ENCODE measurements around the gene STARD8.
"Not testable (repeated sequence)": the region's sequence is repeated elsewhere in the genome, so short reads cannot be mapped to it uniquely, and the experiment has no call there.

STARD8 gene

DNA sequence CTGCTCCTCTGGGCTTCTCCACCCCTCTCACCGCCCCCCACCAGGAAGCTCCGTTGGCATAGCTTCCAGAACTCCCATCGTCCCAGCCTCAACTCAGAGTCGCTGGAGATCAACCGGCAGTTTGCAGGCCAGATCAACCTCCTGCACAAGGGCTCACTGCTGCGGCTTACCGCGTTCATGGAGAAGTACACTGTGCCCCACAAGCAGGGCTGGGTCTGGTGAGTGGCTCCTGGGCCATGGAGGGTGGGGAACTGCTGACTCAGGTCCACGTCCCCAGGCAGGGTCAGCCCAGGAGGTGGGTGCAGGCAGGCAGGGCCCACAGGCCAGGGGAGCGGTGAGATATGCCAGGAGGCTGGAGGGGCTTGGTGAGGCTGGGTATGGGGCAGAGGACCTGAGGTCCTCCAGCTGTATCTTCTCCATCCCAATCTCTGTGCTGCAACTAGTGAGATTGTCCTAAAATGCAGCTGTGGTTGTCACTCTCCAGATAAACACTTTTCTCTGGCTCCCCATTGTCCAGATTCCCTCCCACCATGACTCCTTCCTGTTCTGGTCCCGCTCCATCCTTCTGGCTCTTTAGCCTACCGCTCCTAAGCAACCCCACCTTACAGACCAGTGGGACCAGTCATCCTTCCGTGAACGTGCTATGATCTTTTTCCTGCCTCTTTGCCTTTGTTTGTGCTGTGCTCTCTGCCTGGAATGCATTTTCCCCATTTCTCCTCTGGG lies 71.9 kb downstream of the STARD8 start:
- no peak for DNase-seq

DNA sequence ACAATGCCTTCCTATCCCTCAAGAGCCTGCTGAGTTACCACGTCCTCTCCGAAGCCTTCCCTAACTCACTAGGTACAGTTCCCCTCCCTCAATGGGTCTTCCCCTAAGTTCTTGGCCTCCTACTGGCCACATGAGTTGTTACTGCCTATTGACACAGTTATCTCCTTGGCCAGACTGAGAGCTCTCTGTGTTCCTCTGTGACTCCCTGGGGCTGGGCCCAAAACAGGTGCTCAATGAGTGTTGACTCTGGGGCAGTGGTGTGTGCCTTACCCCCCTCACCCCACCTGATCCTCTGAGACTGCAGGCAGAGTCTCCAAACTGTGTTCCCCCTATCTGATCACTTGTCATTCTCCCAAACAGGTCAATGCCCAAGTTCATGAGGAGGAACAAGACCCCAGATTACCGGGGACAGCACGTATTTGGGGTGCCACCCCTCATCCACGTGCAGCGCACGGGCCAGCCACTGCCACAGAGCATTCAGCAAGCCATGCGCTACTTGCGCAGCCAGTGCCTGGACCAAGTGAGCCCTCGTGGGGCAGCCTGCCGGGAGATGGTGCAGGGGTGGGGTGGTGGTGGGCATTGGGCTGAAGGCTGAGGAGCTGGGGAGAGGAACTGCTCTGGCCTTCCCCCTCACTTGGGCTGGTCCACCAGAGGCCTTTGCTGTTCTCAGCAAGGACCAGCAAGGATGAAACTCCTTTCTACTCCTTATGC lies 72.6 kb downstream of the STARD8 start:
- no peak for DNase-seq

DNA sequence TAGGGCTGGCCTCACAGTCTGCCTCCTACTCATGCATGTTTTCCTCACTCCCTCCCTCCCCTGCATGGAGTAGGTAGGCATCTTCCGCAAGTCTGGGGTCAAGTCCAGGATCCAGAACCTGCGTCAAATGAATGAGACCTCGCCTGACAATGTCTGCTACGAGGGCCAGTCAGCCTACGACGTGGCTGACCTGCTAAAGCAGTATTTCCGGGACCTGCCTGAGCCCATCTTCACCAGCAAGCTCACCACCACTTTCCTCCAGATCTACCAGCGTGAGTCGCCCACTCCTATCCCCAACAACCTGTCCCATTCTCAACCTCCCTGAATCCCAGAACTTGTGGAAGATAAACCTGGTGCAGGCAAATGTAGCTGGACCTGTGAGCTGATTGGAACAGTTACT lies 73.4 kb downstream of the STARD8 start:
- no peak for DNase-seq

DNA sequence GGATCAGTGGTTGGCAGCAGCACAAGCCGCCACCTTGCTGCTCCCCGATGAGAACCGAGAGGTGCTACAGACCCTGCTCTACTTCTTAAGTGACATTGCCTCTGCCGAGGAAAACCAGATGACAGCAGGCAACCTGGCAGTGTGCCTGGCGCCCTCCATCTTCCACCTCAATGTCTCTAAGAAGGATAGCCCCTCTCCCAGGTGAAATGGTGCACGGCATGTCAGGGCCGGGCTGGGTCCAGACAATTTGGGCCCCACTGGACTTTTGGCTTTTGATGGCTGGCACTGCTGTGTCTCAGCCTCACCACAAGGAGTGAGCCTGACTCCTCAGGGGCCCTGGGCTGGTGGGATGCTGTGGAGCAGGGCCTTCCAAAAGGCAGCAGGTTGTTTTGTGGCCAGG lies 74.1 kb downstream of the STARD8 start:
- no peak for DNase-seq

DNA sequence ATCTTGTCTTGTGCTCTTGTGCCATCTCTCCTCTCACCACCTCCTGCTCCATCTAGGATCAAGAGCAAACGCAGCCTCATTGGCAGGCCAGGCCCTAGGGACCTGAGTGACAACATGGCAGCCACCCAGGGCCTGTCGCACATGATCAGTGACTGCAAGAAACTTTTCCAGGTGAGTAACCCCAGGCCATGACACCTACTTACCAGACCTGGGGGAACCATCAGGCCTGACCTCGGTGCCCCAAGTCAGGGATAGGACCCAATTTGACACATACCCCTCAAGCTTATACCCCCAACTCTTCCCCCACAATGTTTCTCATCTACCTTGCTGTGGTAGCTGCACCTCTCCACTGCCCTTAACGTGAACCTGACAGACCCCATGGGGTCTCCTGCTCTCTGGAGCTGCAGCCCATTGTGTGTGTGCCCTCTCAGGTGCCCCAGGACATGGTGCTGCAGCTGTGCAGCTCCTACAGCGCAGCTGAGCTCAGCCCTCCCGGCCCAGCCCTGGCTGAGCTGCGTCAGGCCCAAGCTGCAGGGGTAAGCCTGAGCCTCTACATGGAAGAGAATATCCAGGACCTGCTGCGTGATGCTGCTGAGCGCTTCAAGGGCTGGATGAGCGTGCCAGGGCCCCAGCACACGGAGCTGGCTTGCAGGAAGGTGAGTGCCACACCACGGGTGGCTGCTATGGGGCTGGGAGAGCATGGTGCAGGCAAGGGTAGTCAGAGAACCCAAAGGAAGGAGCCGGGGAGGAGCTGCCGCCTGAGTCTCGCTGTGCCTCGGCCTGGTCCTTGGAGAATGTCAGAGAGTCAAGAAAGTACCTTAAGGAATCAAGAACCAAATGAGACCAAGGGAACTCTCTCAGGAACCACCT lies 74.8 kb downstream of the STARD8 start:
- no peak for DNase-seq

DNA sequence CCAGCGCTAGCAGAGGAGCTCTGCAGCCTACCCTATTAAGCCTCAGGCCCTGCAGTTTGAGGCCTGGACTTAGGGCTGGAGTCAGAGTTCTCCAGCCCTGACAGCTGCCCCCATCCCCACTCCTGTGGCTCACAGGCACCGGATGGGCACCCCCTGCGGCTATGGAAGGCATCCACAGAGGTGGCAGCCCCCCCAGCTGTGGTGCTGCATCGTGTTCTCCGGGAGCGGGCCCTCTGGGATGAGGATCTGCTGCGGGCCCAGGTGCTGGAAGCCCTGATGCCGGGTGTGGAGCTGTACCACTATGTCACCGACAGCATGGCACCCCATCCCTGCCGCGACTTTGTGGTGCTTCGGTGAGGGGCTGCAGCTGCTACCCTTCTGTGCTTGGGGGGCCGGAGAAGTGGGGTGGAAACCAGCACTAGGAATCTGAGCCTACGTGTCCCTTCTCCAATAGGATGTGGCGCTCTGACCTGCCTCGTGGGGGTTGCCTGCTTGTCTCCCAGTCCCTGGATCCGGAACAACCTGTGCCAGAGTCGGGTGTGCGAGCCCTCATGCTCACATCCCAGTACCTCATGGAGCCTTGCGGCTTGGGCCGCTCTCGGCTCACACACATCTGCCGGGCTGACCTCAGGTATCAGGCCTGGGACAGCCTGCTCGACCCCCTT lies 76.2 kb downstream of the STARD8 start:
- no peak for DNase-seq

DNA sequence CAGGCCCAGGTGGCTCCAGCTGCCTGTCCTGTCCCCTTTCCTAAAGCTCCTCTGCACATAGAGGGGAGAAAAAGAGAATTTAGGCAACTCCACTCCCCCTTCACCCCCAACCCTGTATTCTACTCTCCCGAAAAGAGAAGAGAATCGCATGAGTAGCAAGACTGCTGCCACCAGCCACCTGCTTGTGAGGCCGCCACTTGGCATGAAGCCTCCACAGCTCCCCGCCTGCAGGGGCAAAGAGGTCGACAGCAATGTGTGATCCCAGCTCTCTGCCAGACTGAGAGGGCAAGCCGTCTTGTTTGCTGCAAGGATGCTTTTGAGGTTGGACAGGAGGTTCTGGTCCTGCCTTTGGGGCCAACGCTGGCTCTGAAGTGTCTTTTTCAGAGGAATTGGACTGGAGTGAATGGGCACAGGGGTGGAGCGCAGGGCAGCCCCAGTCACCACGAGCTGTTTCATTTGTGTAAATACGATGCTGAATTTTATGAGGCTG lies 77.1 kb downstream of the STARD8 start:
- DNase-seq, result no peak

DNA sequence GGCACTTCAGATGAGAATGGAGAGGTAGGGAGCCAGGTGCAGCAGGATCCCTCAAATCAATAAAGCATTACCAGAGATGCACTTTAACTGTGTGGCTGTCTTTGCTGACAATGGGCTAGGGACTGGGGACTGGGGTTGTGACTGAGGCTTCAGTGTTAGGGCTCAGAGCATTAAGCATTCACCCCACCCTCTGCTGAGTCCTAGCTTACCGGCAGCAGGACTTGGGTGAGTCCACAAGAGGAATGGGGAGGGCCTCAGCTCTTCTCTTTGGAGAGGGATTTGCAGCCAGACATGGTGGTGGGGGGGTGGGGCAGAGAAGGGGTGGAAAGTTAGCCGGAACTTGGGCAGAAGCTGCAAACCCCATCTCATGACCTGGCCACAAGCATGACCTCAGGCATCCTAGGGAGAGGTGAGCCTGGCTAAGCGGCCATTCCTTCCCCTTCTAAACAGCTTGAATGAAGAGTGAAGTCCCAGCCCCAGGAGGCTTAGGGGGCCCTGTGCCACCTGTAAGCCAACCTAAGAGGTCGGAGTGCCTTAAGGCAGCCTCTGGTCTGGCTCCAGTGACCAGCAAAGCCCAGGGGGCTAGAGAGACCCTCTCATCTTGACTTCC lies 78.4 kb downstream of the STARD8 start:
- no peak for DNase-seq

DNA sequence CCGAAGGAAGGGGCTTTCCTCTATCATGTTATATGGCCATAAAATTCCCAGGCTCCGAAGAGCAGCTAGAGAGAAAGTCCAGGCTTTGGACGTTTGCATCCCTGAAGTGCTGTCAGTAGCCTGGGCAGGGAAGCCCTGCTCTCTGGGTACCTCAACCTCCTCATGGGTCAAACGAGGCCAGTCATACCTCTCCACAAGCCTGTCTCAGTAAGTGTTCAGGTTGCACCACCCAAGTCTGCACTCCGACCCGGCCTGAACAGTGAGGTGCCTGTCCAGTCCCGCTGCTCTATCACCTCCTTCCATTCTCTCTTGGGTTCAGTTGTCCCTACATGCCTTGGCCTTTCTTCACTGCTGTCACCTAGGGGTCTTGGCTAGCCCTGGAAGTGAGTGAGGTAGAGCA lies 78.9 kb downstream of the STARD8 start:
- no peak for DNase-seq

DNA sequence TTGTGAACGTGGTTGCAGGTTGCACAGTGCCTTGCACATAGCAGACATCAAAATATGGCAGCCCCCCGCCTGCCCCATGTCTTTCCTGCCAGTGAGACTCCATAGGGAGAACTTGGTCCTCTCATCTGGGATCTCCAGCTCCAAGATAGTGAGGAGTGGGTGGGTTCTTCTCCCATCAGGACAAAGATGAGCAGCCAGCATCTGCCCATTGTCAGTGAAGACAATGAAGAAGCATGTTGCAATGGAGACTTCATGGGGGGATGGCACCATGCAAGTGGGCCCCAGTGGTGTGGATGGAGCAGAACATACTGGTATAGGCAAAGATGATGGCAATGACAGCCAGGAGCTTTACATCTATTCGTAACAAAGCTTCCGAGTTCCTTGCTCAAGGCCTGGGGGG lies 80.2 kb downstream of the STARD8 start:
- no peak for DNase-seq

DNA sequence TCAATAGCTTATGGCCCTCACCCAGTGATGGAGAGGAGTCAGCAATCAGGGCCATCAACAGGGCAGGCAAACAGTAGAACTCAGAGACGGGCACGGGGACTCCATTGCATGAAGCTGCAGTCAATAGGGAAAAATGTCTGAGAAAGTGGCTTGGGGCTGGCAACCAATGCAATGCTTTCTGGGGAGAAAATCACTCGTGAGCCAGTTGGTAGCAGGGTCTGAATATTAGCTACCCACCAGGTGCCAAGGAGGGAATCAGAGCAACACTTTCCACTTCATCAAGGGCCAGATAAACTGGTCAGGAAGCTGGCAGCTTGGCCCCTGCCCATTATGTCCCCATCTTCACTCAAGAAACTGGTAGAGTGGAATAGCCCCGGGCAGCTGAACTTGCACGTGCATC lies 80.7 kb downstream of the STARD8 start:
- DNase-seq, result no peak

DNA sequence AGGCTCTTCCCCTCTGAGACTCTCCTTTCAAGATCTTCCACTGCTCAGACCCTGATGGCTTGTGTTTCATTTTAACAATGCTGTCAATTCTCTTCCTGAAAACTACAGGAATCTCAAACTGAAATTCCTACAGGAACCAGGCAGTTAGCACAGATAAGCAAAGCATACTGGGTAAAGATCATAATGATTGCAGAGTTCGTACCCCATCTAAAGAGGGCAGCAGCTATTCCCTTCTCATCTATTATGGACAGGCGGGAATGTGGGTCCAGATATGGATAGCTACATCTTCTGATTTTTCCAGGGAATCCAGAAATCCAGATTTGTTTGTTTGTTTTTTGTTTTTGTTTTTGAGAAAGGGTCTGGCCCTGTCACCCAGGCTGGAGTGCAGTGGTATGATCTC lies 83.8 kb downstream of the STARD8 start:
- no peak for DNase-seq

DNA sequence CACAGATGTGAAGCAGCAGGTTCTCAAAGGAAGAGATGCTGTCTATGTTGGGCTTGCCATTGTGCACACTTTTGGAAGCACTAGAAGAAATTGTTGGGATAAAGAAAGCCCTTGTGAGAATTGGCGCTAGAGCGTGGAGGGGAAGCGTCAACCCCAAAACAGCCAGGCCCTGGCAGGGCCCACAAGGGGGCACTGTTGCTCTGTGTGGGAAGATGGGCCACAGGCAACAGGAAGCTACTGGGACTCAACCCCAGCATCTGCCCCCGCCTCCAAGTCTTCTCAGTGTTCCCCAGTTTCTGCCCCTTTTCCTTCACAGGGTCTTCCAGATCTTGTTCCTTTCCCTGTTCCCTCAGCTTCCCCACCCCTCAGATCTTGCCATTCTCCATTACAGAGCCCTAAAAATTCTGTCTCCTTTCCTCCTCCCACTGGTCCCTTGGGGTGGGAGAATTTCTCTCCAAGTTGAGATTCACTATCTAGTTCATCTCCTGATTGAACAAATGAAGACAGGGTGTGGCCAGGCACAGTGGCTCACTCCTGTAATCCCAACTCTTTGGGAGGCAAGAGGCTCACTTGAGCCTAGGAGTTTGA lies 85.5 kb downstream of the STARD8 start:
- no peak for DNase-seq

DNA sequence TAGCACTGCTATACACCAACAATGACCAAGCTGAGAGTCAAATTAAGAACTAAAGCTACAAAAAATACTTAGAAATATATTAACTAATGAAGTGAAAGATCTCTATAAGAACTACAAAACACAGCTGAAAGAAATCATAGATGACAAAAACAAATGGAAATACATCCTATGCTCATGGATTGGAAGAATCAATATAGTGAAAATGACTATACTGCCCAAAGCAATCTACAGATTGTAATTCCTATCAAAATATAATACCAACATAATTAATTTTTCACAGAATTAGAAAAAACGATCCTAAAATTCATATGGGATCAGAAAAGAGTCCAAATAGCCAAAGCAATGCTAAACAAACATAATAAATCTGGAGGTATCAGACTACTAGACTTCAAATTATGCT lies 87.8 kb downstream of the STARD8 start:
- no peak for DNase-seq

DNA sequence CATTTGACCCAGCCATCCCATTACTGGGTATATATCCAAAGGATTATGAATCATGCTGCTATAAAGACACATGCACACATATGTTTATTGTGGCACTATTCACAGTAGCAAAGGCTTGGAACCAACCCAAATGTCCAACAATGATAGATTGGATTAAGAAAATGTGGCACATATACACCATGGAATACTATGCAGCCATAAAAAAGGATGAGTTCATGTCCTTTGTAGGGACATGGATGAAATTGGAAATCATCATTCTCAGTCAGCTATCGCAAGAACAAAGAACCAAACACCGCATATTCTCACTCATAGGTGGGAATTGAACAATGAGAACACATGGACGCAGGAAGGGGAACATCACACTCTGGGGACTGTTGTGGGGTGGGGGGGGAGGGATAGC lies 94.4 kb downstream of the STARD8 start:
- not testable (repeated sequence) for DNase-seq

DNA sequence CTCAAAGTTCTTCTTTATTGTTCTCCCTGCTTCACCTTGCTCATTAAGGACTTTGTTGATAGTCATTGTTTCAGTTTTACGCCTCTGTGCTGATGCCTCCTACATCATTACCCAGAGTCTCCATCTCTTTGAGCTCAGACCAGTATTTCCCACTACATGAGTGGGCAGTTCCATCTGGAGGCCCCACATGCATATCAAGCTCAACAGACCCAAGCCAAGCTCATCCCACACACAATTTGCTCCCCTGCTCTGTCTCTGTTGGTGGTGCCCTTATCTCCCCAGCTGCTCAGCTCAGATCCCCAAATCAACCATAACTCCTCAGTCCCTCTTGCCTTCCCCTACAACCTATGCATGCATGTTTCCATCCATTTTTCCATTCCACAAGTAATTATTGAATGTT lies 96.3 kb downstream of the STARD8 start:
- no peak for DNase-seq

DNA sequence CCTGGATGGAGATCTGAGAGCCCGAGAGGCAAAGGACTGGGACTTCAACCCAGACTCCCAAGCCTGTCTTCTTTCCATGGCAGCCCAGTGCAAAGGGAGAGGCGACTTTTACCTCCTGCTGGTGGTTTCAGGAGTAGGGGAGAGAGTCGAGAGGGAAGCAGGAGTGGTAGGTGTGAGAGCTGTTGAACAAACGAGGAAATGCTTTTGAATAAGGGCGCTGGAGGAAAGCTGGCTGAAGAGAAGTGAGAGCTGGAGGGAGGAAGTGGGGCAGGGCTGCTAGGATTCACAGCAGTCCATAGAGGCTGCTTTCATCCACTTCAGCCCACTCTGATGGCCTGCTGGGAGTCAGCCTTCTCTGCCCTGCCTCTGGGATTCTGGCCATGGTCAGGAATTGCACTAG lies 99.5 kb downstream of the STARD8 start:
- DNase-seq, result no peak

DNA sequence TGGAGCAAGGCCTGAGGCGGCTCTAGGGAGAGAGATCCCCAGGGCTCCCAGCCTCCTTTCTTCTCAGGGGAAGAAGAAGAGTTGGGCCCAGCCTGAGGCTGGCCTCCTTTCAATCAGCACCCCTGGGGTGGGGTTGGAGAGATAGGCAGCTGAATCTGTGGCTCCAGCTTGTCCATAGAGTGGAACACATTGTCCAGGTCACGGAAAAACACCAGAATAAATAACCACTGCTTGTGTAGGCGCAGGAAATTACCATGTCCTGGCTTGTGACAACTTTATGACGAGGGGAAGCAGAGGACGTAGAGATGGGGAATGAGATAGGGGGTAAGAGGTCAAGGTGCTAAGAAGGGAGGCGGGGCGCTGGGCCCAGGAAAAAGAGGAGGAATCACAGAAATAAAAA lies 100.6 kb downstream of the STARD8 start:
- no peak for DNase-seq

DNA sequence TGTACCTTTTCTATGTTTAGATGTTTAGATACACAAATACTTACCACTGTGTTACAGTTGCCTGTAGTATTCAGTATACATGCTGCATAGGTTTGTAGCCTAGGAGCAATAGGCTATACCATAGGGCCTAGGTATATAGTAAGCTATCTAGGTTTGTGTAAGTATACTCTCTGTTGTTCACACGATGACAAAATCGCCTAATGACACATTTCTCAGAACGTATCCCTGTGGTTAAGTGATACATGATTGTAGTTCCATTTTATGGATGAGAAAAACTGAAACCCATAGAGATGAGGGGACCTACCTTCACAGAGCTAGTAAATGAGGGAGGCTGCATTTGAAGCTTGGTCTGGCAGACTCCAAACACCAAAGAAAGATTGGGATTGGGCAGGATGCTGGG lies 102.0 kb downstream of the STARD8 start:
- DNase-seq, result no peak

DNA sequence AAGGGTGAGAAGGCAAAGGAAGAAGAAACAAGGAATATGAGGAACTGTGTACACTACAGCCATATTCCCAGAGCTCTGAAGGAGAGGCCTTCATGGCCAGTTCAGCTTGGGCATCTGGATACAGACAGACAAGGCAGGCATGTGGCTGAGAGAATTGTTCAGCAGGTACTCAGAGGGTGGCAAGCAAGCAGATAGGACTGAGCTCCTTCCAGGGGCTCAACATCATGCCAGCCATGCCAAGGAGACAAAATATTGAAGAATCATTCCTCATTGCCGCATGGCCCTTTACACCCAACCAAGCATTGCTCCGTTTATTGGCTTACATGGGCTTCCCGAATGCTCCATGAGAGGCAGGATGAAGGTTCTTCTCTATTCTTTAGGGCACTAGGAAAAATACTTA lies 102.8 kb downstream of the STARD8 start:
- no peak for DNase-seq

DNA sequence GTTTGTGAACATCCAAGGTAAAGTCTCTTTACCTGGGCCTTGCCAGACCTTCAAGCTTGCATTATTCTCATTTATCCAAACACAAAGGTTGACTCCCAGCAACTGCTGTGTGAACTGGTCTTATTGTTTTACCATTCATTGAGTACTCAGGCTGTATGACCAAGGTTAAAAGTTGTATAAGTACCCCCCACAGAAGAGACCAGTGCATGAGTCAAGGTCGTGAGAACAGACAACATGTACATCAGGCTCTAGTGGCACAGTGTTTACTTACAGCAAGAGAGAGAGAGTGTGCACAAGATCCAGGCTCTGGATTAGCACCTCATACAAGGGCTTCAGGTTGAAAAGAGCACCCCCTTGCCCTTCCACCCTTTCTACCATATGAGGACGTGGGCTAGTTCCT lies 103.9 kb downstream of the STARD8 start:
- no peak for DNase-seq

DNA sequence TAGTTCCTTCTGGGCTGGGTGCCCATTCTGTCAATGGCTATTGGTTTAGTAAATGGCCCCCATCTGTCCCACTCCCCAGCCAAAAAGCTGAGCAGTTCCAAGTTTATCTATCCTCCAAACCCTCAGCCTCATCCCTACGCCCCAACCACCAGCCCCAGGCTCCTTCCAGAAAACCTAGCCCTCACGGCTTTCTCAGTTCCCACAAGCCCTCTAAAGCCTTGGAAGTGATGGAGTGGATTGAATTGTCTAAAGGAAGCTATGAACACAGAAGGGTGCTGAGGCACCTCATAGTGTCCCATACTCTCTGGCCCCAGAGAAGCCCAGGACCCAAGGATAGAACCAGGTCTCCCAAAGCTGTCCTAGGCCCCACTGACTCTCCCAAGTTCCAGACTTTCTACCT lies 105.8 kb downstream of the STARD8 start:
- DNase-seq, result no peak

Measured in NCI-H2029 (cell line).